ENCODE results near the gene SUGCT.

SUGCT gene

DNA sequence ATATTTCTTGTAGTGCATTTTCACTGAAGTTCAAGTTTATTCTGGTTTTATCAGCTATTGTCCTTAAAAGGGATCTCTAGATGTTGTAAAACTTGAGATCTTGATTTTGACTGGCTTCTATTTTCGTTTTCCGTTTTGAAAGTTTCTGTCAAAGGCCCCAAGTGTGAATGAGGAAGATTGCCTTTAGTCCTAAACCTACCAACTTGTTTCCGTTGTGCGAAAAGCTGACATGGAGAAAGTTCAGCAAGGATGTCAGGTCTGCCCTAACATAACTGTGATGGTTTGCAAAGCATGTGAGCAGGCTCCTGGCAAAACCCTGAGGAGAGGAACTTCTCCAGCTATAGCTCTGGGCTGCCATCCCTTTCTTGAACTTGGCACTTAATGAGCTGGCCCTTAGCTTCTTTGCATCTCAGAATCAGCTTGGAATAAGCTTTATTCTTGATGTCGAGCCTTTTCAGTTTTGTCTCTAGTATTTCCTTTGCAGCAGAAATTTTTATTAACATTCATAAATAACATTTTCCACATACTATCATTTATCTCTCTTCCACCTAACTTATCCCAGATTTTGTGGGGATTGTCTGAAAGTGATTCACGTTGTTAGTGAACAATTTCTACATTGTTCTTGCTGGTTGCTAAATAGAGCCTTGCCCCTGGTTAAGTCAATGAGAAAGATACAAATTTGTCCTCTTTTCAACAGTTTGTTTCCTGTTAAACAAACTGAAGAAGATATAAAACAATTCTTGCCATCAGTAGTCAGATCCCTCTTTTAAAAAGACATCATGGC lies 559.4 kb downstream of the SUGCT start:
- DNase-seq (ENCODE audit: low spot score): no peak

DNA sequence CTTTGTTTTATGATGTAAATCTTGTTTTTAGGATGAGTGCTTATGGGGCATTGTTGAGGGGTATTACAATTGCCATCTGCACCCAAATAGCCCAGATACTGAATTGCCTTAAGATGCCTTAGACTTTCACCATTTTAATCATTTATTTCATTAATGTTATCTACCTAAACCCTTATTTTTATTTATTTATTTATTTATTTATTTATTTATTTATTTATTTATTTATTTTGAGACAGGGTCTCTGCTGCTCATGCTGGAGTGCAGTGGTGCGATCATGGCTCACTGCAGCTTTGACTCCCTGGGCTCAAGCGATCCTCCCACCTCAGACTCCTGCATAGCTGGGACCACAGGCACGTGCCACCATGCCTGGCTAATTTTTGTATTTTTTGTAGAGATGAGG lies 560.2 kb downstream of the SUGCT start:
- DNase-seq (ENCODE audit: low spot score): no peak

DNA sequence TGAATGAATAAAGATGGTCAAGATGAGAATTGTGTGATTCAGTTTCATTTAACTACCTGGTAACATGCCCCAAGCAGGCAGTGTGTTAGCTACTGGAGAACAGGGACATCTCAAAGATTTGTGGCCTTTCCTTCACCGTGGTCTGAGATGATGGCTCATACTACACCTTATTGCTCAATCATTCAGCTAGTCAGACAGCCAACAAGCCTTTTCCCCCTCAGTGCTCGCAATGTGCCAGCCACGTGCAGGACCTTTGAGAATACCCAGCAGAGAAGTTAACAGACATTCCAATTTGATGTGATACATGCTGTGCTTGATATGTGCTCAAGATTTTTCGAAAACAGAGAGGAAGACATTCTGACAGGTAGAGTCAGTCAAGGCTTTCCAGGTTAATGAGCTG lies 562.8 kb downstream of the SUGCT start:
- no peak for DNase-seq (ENCODE audit: low spot score)

DNA sequence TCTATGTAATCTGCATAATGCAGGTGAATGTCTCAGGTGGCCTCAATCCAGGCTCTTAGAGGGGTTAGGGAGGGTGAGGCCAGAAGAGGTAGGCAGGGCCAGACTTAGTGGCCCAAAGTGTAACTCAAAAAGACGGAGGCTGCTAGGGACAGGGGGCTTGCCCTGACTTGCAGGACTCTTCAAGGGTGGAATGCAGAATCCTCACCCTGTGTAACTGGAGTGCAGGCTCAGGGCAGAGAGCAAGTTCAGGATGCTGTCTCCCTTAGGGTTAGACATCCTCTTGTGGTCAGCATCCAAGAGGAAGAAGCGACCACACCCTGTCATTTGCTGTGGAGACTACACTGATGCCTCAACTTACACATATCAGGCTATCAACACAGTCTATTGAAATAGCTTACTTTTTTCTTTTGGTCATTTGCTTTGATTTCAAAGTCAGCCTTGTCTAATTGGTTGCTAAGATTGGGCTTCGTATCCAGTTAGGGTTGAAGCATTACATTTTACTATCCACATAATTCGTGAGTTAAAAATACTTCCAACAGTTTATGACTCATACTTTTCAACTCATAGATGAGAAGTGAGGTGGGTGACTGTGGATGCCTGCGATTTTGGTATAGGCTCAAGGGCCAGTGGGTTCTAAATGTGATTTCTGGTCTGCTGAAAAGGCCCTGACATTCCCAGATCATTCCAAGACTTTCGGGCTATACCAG lies 563.6 kb downstream of the SUGCT start:
- no peak for DNase-seq (ENCODE audit: low spot score)

DNA sequence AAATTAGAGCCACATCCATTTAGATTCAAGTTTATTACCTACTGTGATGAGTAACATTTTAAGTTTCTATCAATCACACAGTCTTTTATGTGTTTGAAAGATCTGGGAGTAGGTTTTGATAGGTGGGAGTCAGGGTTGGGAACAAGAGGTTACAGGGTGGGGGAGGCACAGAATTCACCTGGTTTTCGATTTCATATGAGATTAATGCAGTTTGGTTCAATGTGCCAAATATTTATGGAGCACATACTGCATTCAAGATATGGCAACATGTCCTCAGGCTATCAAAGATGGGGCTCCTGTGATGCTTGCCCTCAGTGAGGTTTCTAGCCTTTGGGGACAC lies 564.1 kb downstream of the SUGCT start:
- no peak for DNase-seq (ENCODE audit: low spot score)

DNA sequence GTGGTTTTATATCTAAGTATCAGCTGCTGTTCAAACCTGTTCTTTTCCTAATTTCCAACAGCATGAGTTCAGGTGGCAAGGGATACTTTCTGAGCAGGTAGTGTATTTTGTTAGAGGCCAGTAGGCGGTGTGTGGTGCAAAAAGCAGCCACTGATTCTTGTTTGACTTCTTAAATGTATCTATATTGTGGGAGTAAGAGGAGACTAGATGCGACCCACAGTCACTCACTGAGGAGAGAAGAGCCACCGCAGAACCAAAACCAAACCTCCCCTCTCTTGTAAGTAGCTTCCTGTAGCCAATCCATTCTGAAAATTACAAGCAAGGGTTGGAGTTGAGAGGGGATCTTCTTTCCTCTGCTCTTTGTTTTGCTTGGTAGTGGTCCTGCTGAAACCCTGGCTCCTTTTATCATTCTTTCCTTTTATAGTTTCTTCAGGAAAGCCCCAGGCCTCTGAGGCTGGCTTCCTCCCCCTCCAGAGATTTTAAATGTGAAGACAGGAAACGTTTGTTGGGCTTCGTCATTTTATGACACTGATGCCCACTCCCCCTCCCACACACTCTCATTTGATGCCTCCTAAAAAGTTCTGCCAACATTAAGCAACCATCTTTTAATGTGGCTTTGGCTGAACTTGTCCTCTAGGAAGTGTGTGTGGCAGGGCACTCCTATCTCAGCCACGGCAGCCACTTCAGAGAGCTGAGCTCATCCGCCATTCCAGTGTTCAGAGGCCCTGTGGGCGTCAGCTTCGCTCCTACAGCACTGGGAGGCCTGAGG lies 566.0 kb downstream of the SUGCT start:
- DNase-seq (ENCODE audit: low spot score): no peak

DNA sequence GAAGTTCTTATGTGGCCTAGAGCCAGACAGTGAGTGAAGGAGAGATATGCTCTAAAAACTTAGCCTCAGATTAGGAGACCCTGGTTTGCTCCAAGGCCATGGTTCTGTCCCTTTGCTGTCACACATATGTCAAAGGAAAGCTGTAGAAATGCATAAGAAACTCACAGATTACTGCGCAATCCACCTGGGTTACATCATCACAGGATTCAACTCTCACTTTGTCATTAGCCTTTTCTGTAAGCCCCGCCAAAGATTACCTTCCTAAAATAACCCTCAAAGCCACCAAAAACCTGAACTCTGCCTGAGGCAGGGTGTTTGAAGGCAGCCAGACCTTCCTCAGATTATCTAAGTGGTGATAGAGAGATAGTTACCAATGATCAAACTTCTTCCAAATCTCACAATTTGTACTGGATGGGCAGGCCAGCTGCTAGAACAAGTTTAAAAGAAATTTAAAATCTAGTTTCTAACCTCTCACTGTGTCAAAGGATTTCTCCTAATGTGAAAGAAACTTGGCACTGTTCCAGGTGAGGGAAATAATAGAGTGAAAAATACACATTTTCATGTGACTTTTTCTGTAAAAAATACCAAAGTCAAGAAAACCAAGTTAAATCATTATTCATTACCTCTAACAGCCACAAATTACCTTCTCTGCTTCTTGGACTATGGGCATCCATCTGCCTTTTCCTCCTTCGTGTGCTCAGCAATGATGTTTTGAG lies 567.2 kb downstream of the SUGCT start:
- DNase-seq (ENCODE audit: low spot score): no peak

DNA sequence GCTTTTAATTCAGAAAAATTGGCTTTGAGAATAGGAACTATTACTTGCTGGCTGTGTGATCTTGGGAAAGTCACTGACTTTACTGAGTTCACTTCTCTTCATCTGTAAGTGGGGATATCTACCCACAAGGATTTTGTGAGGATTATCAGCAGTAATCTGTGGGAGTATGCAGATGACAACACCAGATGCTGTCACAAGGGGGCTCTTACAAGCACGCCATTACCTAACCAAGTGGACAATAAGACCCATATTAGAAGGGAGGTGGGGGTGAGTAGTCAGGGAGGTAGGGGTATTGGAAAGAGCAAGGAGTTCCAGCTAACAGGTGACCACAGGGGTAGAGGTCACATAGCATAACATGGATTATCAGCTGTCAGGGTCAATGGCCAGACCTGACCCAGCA lies 569.4 kb downstream of the SUGCT start:
- no peak for DNase-seq (ENCODE audit: low spot score)

DNA sequence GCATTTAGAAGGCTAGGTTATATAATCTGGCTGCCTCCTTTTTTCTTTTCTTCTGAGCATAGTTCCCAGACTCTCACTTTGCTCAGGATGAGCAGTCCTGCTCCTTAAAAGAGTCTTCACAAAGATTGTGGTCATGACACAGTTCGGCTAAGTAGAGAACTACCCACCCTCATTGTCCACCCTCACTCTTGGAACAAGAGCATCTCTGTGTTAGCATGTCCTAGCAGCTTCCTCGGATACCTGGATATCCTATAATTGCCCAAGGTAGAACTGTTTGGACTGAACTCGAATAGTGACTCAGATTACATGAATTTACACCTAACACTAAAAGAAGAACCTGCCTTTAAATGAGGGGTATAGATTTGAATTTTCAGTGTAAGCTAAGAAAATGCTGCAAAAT lies 572.0 kb downstream of the SUGCT start:
- no peak for DNase-seq (ENCODE audit: low spot score)

DNA sequence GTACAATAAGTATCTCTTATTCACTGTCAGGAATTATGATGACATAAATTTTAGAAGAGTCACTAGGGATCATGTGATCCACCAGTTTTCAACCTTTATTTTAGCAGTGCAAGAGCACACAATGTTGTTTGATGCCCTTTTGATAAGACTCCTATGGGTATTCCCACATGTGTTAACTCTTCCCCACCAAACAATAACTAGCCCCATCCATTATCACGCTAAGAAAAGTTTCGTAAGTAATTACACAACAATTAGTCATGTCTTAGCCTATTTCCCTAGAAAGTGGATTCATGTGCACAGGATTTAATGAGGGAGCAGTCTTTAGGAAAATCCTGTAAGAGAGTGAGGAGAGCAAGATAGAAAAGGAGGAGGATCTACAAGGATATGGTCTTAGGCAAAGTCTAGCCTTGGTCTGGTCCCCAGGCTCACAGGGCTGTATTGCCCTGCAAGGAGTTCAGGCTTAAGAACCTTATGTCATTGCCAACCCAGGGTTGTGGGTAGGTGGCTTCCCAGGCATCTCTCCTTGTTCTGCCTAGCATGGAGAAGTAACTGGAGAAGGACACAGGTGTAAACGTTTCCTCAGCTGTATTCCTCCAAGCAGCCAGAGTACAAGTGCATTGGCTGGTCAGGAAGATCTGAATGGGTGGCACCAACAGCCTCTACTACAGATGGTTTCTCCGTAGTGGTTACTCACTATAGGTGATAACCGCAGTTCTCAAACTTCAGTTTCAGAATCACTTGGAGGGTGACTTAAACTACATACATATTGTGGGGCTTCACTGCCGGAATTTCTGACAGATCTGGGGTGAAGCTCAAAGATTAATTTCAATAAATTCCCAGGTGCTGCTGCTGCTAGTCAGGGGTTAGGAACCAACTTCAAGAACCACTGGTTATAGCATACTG lies 574.5 kb downstream of the SUGCT start:
- no peak for DNase-seq (ENCODE audit: low spot score)

DNA sequence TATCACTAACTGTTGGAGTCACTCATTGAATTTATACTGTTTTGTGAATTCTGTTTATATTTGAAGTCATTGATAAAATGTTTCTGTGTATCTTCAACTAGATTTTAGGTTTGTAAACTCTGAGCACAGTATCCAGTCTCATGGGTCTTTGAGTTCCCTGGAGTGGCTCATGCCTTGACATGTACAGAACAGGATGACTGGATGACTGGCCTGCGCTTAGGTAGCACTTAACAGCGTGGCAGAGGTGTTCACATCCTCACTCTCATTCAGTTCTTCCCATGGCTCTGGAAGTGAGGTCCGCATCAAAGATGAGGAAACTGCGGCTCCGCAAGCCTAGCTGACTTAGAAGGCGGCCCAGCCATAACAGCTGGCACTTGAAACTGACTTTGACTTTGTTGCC lies 576.9 kb downstream of the SUGCT start:
- DNase-seq (ENCODE audit: low spot score): no peak

DNA sequence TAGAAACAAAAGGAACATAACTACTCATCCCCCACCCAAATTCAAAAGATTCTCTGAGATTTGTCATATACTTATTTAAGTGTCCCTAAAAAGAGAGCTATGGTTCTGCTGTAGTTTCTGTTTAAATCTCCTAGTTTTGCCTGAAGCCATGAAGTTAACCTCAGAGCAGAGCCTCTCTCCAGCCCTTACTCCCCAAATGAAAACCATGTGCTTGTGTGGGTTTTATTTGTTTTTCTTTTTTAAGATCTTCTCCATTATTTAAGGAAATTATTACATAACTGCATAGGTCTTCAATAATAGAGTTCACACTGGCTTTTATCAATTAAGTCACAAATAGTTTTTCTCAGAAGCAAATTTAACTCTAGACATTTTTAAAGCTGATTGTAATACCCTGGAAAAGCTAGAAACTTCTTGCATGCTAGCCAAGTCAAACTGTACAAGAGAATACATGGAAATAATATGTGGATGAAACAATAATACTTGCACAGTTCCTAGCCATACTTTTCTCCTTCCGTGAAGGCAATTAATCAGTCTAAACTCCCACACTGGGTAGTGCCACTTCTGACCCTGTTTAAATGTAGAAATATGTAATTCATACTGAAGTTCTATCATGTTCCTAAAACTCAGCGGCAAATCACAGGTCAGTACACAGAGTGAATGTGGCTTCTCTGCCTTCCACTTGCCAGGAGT lies 579.7 kb downstream of the SUGCT start:
- DNase-seq (ENCODE audit: low spot score): no peak

DNA sequence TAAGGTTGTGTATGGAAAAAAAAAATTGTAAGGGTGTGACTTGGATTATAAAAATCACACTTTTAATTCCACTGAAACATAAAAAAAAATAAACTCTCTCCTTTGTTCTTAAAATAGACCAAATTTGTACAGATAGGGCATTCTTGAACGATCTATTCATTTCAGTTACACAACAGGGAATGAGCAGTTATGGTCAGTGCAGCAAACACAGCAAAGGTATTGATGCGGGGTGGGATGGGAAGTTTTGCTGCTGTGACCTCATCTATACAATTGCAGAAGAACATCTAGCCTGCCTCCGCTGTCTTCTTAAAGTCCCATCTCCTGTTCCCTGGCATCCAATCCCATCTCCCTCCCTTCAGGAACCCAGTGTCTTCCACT lies 580.2 kb downstream of the SUGCT start:
- no peak for DNase-seq (ENCODE audit: low spot score)

DNA sequence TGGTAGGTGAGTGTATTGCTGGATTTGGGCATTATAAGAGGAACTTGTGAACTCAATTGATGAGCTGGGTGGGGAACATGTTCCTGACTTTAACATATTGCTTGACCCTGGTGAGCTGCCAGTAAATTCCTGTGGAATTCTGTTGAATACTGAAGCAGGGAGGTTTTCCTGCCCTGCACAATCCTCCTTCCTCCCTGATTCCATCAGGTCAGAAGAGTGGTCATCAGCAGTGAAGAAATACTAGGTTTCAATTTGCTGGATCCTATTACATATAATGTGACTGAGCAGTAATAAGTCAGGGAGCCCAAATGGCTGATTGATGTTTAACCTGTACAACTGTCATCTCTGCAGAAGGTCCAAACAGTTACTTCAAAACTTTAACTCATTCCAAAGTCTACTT lies 581.2 kb downstream of the SUGCT start:
- no peak for DNase-seq (ENCODE audit: low spot score)

DNA sequence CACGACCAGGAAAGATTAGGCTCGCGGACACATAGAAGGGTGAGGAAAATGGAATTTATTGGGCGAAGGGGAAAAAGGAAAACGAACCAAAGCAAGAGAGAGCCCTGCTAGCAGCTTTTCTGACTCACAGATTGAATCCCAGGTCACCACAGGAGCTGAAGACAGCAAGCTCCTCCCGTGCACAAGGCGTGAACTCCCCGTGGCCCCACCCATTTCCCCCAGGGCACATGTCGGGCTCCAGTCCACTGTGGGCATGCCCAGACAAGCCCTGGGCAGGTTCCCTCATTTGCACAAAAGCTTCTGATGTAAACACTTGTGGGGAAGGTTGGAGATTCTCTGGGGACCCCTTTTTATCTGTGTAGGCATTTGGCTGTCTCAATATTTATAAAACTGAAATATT lies 582.4 kb downstream of the SUGCT start:
- DNase-seq (ENCODE audit: low spot score): no peak

DNA sequence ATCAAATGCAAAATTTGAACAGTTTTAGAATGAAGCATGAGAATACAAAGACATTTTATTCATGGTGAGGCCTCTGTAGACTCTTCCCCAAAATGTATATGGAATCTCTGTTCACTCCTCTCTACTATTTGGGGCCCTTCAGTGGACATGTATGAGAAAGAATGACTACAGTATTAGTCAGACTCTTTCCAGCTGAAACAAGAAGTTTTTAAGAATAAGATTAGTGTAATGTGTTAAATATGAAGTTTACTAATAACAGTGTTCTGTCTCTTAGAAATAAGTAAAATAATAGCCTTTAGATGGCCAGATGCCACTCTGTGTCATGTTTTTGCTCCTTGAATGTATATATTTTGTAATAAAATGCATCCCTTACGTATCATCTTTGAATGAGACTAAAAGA lies 585.6 kb downstream of the SUGCT start:
- DNase-seq (ENCODE audit: low spot score): no peak

DNA sequence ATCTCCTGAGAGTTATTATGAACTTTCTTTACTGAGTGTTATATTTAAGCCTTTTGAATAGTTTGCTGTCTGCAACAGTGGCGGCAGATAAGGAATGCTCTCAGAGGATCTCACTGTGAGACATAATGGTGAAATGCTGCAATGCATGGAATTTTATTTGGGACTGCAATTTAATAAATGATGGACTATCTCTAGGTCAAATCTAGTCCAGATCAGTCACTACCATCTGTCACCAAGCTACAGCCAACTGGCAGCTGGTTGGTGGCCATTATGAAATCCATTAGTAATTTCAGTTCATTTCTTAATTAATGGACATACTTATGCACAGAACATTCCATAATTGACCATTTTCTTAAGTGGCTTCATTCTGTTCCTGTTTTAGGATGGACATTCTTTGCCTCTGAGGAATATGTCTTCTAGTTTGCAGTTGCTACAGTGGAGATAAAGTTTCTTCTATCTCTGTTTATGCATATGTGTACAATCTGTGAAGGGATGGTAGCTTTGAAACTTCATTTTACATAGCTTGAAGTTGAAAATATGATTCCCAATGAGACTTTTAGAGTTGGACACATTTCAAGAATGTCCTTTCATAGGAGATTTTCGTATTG lies 586.6 kb downstream of the SUGCT start:
- DNase-seq (ENCODE audit: low spot score): no peak

DNA sequence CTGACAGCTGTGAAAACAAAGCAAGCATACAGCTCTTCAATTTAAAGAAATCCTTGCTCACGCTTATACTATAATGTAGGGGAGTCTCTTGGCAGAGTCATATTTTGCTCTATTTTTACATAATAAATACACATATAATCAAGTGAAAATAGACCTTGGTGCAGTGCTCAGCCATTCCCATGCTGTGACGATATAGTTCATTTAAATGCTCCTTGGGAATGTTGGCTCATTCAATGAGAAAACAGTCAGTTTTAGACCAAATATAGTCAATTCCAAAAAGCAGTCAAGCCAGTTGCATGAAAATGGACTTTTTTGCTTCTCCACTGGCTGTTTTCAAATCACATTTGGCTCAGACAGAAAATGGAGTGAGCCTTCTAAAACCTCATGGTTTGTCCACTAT lies 587.4 kb downstream of the SUGCT start:
- no peak for DNase-seq (ENCODE audit: low spot score)

DNA sequence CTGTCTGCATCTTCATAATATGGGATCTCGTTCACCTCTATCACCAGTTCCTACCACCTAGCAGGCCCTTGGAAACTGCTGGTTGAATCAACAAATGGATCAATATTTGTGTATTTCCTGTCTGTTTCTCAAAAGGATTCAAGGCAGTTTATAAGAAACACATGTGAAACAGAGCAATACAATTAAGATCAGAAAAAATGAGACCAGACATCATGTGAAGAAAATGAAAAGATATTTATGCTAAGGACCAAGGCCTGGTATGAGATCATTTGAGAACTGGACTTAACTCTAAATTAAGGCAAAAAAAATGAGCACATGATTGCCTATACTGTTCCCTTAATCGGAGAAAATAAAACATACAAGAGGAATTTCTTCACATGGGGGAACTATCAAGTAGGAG lies 589.0 kb downstream of the SUGCT start:
- no peak for DNase-seq (ENCODE audit: low spot score)

DNA sequence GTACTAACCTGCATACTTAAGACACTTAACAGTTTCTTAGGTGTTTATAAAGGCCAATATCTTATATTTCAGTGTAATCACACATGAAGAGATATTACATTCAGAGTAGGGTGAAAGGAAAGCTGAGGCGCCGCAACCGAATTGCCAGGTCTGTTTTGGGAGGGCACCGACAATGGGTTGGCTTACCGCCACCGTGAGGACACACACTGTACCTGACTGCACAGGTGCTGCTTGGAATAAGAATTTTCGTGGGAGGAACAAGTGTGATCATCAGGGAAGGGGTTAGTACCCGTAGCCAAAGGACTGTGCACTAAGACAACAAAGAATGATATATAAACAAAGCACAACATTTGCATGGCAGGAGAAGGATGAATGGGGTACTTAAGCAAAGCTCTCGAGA lies 591.8 kb downstream of the SUGCT start:
- DNase-seq (ENCODE audit: low spot score): no peak

DNA sequence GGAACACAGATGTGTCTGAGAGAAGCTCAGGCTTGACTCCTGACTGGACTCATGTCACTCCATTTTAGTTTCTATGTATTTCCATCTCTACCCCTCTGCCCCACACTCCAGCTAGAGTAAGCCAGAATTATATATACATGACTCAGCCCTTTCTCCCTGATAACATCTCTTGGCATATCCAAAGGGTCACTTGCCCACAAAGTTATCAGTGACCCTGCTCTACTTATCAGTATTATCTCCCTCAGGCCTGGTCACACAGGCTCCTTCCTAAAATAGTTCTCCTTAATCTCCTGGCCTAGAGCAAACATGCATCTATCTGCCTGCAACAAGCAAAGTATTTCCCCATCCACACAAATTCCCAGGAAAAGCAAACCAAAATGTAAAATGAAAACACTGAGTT lies 598.3 kb downstream of the SUGCT start:
- DNase-seq (ENCODE audit: low spot score): no peak

All from left forelimb (tissue), 1 donor.